ENCODE measurements around the gene PAH.

The PAH gene

GRCh38 chr12:102917026-102917787, at the start of gene PAH:
TSS of gene PAH (minus strand) at chr12:102917244. CDS start at chr12:102917130, 114 bp downstream.
- no peak for DNase-seq

- DNase-seq, result no peak
Observed at GRCh38 chr12:102966200-102966863, 49.3 kb upstream of the PAH start.

DNA sequence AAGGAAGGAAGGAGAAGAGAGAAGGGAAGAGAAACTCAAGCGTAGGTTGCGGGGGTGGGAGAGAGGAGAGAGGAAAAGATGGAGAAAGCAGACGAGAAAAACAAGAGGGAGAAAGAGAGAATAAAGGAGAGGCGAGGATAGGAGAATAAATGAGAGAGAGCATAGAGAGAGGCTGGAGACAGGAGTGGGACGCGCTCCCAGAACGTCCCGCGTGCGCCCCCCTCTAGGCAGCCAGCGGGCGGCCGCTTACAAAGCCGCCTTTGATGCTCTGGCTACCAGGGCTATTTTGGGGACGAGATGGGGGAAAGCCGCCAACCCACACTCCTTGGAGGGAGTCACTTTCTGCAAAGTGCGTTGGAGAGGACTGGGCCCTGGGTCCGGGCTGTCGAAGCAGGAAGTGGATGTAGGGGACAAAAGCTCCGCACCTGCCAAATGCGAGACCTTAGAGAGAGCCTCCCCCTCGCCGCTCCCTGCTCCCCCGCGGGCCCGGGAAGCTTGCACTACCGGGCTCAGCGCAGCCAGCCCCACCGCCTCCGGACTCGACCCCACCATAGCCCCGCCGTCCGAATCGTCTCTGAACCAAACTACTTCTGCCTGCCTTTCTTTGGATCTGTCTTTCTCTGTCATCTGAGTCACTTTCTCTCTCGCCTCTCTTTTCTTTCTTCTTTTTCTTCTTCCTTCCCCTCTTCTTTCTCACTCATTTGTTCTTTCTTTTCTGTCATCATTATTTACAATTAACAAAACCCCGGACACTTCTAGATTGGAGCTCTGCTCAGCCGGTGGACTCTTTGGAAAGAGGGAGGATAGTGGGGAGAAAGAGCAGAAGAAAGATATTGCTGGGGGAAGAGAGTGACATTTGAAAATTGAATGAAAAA, 48.5 kb upstream of the PAH start:
- no peak for DNase-seq

DNA sequence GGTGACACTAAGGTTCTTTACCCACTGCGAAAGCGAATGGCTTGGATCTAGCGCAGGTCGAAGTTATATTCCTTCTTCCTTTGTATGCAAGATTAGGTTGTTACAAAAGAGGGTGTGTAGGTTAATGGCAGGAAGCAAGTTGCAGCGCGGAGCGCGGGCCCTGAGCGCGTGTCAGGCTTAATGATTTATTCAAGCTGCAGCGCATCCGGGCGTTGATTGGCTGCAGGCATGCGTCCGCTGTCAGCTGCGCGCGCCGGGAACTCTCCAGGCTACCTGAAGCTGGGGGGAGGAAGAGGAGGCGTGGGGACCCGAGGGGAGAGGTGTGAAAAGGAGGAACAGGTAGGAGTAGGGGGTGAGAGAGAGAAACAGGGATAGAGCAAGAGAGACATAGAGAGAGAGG, 47.8 kb upstream of the PAH start:
- DNase-seq, result no peak

GRCh38 chr12:102963796-102964195, 46.8 kb upstream of the PAH start:
- no peak for DNase-seq

DNA sequence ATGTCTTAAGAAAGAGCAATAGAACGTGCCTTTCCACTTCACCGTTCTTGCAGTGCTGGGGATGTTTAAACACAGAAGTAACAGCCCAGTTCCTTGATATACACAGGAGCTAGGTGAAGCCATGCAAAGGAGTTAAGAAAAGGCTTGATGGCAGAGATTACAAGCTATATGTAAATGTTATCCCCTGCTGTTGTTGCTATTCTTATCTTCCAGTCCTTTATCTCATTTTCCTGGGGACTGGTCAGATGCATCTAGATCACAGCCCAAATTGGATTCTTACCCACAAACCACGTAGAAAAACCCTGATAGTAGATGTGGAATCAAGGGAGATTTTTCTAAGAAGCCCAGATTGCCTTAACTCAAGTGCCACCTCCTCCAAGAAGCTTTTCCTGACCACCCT, 45.9 kb upstream of the PAH start:
- DNase-seq, result no peak

DNA sequence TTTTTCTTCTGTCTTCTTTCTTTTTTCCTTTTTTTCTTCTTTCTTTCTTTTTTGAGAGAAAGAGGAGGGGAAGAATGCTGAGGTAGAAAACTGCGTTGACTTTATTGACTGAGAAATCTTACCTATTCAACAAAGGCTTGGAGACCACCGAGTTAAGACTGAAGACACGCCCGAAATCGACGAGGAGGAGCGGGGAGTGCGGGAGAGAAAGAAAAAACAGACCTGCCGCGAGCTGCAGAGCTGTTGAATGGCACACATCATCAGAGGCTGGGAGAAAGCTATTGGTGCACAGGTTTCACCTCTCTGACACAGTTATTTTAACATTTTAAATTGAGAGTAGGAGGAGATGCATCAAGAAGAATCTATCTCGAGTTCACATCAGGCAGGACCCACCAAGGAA, 45.5 kb upstream of the PAH start:
- no peak for DNase-seq

DNA sequence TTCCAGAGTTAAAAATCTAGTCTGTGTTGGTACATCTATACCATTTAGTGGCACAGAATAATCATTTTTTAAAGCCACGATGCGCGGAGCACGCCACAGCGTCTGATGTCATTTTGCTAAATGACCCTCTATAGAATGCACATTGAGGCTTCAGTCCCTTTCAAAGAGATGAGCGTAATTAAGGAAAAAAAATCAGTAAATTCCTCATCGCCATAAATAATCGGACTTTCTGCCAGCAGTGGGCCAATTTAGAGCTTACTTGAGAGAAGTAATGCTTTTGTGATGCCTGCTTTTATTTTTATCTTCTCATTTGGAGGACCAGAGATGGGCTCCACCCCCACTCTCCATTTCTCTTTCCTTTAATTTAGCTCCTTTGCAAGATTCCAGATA, 44.4 kb upstream of the PAH start:
- no peak for DNase-seq

DNA sequence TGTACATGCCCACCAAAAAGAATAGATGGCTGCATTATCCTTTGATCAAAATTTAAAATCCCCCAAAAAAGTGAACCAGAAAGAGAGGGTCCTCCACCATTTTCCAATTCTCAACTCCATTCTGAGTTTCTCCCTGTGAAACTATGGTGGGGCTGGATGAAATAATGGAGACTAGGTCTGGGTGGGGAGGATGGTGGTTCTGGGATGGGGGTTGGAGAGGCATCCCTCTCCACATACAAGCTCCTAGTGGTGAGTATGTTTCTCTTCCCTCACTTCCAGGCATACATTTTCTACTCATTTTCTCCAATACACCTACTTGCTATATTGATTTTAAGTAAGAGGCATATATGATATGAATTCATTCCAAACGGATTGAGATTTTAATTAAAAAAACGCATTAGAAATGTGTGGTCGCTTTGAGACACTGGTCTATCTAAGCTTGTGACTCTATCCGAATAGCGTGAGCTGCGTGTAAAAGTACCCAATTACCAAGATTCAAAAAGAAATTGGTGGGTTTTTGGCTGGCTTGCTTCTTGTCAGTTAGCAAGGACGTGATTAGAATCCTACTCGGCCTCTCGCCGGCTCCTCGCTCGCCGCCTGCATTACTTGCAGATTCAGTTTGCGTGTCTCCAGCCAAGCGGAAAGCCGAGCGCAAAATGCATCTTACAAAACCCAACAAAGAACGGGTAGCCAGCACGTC, 43.9 kb upstream of the PAH start:
- DNase-seq, result no peak

DNA sequence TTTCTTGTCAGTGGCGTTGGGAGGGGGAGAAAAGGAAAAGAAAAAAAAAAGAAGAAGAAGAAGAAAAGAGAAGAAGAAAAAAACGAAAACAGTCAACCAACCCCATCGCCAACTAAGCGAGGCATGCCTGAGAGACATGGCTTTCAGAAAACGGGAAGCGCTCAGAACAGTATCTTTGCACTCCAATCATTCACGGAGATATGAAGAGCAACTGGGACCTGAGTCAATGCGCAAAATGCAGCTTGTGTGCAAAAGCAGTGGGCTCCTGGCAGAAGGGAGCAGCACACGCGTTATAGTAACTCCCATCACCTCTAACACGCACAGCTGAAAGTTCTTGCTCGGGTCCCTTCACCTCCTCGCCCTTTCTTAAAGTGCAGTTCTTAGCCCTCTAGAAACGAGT, 42.3 kb upstream of the PAH start:
- no peak for DNase-seq

DNA sequence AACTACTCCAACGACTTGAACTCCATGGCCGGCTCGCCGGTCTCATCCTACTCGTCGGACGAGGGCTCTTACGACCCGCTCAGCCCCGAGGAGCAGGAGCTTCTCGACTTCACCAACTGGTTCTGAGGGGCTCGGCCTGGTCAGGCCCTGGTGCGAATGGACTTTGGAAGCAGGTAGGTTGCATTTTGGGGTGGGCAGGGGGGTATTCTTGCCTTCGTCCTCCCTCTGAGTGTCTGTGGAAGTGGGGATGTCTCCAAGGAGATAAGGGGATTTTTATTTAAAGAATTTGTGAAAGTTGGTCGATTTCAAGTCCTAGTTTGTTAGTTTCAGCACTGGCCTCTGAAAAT, 41.8 kb upstream of the PAH start:
- no peak for DNase-seq

DNA sequence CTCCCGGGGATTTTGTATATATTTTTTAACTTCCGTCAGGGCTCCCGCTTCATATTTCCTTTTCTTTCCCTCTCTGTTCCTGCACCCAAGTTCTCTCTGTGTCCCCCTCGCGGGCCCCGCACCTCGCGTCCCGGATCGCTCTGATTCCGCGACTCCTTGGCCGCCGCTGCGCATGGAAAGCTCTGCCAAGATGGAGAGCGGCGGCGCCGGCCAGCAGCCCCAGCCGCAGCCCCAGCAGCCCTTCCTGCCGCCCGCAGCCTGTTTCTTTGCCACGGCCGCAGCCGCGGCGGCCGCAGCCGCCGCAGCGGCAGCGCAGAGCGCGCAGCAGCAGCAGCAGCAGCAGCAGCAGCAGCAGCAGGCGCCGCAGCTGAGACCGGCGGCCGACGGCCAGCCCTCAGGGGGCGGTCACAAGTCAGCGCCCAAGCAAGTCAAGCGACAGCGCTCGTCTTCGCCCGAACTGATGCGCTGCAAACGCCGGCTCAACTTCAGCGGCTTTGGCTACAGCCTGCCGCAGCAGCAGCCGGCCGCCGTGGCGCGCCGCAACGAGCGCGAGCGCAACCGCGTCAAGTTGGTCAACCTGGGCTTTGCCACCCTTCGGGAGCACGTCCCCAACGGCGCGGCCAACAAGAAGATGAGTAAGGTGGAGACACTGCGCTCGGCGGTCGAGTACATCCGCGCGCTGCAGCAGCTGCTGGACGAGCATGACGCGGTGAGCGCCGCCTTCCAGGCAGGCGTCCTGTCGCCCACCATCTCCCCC, 41.2 kb upstream of the PAH start:
- no peak for DNase-seq

DNA sequence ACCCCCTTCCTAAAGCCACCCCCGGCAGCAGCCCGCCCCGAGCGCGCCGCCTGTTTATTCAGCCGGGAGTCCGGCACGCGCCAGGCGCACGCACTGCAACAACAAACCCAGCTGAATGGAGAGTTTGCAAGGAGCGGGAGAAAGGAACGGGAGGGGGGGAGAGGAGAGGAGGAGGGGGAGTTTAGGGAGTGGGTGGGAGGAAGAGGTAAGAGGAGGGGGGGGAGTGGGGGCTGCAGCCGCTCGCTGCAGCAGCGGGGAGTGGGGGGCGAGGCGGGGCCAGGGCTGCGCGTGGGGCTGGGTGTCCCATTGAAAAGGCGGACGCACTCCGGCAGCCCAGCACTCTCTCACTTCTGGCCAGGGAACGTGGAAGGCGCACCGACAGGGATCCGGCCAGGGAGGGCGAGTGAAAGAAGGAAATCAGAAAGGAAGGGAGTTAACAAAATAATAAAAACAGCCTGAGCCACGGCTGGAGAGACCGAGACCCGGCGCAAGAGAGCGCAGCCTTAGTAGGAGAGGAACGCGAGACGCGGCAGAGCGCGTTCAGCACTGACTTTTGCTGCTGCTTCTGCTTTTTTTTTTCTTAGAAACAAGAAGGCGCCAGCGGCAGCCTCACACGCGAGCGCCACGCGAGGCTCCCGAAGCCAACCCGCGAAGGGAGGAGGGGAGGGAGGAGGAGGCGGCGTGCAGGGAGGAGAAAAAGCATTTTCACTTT, 40.5 kb upstream of the PAH start, which contains the start of gene ASCL1:
Gene ASCL1, plus strand, starts transcription at position 336 of the 712 bp plus-strand sequence. CDS start 571 bp downstream, outside the sequence.
- DNase-seq, result no peak

DNA sequence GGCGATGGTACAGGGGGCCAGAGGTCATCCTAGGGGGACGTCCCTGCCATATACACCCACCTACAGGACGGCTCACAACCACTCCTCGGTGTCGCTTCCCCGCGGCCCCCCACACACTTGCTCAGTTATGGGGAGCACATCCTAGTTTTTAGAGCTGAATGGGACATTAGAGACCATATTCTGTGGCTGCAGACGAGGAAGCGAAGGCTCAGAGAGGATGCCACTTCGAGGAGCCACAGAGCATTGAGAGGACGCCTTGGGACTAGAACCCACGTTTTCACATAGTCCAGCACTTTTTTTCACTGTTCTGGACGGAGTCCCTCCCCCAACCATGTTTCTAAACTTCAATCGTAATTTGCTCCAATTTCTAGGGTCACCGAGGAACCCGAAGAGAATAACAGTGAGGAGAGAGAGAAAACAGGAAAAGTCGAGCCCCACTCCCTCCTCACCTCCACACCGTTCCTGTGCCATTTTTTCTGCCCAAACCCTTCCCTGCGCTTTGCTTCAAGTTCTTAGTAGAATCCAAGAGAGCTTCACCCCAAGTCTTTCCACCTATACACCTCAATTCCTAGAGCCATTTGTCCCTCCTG, 39.8 kb upstream of the PAH start:
- no peak for DNase-seq

DNA sequence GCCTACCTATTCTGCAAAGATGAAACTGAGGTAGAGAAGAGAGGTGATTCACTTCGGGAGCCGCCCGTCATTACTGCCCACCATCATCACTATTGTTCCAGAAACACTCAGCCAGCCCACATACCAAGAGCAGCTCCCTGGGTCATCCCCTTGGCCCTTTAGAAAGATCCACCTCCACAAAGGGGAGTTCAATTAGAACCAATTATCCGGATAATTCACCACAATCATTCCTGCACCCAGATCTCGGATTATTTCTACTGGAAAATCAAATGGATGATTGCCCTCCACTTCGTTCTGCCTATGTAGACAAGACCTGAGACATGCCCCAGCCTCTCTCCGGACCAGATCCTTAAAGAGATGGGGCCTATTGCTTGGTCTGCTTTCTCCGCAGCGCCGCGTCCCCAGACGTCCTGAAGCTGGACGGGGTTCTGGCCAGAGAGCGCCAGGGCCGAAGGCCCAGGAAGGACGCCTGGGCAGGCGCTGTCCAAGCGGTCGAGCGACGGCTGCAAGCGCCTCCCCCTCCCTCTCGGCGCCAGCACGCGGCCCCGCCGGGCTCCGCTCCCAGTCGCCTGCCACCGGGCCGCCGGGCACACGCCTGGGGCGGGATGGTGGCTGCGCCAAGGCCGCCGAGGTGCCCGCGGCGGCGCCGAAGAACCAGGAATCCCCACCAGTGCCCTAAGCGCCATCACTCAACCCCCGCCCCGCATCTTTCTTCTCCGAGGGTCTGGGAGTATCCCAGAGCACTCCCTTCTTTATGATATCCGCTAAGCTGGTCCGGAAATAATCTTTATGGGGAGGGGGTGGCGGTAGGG, 39.1 kb upstream of the PAH start:
- no peak for DNase-seq

- no peak for DNase-seq
Observed at GRCh38 chr12:102954134-102954533, 37.1 kb upstream of the PAH start.

DNA sequence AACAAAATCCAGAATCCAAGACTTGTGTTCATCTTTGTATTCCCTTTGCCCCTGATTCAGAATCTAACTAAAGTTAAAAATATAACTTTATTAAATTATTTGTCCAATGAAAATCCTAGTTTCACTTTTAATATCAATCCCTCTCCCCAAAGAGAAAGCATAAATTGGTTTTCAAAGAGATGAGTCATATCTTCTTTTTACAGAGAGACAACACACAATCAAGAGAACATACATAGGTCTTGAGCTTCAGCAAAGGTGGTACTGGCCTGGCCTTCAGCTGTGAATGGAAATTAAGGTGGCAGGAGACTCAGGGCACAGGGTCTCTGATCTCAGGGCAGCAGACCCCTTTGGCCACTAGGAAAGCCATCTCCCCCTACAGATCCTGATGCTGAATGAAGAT, 36.2 kb upstream of the PAH start:
- no peak for DNase-seq

DNA sequence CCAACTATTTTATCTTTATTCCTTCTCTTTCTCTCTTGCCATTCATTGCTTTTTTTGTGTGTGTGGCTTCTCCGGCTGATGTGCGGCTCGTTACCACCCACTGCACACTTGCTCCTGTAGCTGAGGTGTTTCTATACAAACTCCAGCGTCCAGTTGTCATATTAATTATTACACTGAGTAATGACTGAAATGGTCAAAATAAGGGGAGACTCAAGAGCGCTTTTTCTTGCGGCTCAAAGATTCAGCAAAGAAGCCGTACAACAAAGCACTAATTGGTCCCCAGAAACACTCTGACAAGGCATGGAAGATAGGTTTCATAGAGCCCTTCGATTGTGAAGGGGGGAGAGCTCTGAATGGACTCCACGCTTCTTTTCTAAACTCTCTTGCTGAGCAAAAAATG, 34.8 kb upstream of the PAH start:
- DNase-seq, result no peak

- DNase-seq, result no peak
Observed at GRCh38 chr12:102950950-102951619, 34.0 kb upstream of the PAH start.
